ENCODE data around the gene TCN1. TPM values are rescaled to one million over a fixed set of nuclear protein-coding genes. Genes with fewer than 3 reads are reported as not detected.

TCN1 gene
- polyA plus RNA-seq, 3 donors = not detected

GRCh38 chr11:59883597-59883996, 17.3 kb upstream of the TCN1 start:
- Histone ChIP-seq H3K4me1 (ENCODE audit: control insufficient read depth in 1 of 2, insufficient read depth in 2 of 2, low read length in 2 of 2) (no peaks in the 10 kb centered on the region), H3K9me3 (replicated peaks in 1 of 2; ENCODE audit: control insufficient read depth in 1 of 2, insufficient read depth in 1 of 2, low read length in 2 of 2) (peaks cover 0 to 7% of the 10 kb centered on the region in 2 donors), H3K27me3 (ENCODE audit: control insufficient read depth in 2 of 2, insufficient read depth in 2 of 2, low read length in 2 of 2) (no peaks in the 10 kb centered on the region), H3K27ac (ENCODE audit: low read depth in 1 of 2, low read length in 2 of 2) (no peak overlapping the region), H4K20me1 (ENCODE audit: insufficient read depth, low read length) (no peaks in the 10 kb centered on the region), H2AFZ (ENCODE audit: insufficient read depth, low read depth, low read length, poor library complexity, severe bottlenecking) (no peak overlapping the region), H3K36me3 (replicated peaks in 1 of 2; ENCODE audit: control insufficient read depth in 1 of 2, insufficient read depth in 2 of 2, low read length in 2 of 2) (no peaks in the 10 kb centered on the region), H3K4me3 (replicated peaks in 1 of 3; ENCODE audit: low read depth in 2 of 3, low read length in 3 of 3) (no peak overlapping the region), H3K9ac (ENCODE audit: insufficient read depth, low read length, poor library complexity, severe bottlenecking) (no peak overlapping the region), H3K79me2 (ENCODE audit: insufficient read depth, low read length) (no peaks in the 10 kb centered on the region), H3K4me2 (replicated peaks; ENCODE audit: extremely low read depth, low read length, poor library complexity, severe bottlenecking) (no peak overlapping the region)
- Mint-ChIP-seq H3K4me1 (no peaks in the 10 kb centered on the region), H3K27me3 (ENCODE audit: low read depth in 3 of 3) (no peaks in the 10 kb centered on the region), H3K27ac (no peak overlapping the region), H3K4me3 (no peak overlapping the region), H3K36me3 (no peaks in the 10 kb centered on the region), H3K9me3 (peaks cover 8 to 22% (median 16%) of the 10 kb centered on the region in 7 donors)
- no peak for TF ChIP-seq CTCF (IDR thresholded peaks at IDR 0.05)
- WGBS (ENCODE audit: insufficient coverage) = no CpG with 5 or more reads among the region's 1 CpG
- intact Hi-C loops (cut with micrococcal nuclease) = no loop called here
- DNase-seq = no peak

GRCh38 chr11:59879567-59879966, 13.3 kb upstream of the TCN1 start:
- Histone ChIP-seq H2AFZ (ENCODE audit: insufficient read depth, low read depth, low read length, poor library complexity, severe bottlenecking) (no peak overlapping the region), H3K79me2 (ENCODE audit: insufficient read depth, low read length) (no peaks in the 10 kb centered on the region), H3K9ac (ENCODE audit: insufficient read depth, low read length, poor library complexity, severe bottlenecking) (no peak overlapping the region), H3K9me3 (replicated peaks in 1 of 2; ENCODE audit: control insufficient read depth in 1 of 2, insufficient read depth in 1 of 2, low read length in 2 of 2) (no peaks in the 10 kb centered on the region), H4K20me1 (ENCODE audit: insufficient read depth, low read length) (no peaks in the 10 kb centered on the region), H3K27me3 (ENCODE audit: control insufficient read depth in 2 of 2, insufficient read depth in 2 of 2, low read length in 2 of 2) (no peaks in the 10 kb centered on the region), H3K36me3 (replicated peaks in 1 of 2; ENCODE audit: control insufficient read depth in 1 of 2, insufficient read depth in 2 of 2, low read length in 2 of 2) (no peaks in the 10 kb centered on the region), H3K4me2 (replicated peaks; ENCODE audit: extremely low read depth, low read length, poor library complexity, severe bottlenecking) (no peak overlapping the region), H3K4me1 (ENCODE audit: control insufficient read depth in 1 of 2, insufficient read depth in 2 of 2, low read length in 2 of 2) (no peaks in the 10 kb centered on the region), H3K27ac (ENCODE audit: low read depth in 1 of 2, low read length in 2 of 2) (no peak overlapping the region), H3K4me3 (replicated peaks in 1 of 3; ENCODE audit: low read depth in 2 of 3, low read length in 3 of 3) (no peak overlapping the region)
- Mint-ChIP-seq H3K4me3 (no peak overlapping the region), H3K27ac (no peak overlapping the region), H3K27me3 (ENCODE audit: low read depth in 3 of 3) (no peaks in the 10 kb centered on the region), H3K36me3 (no peaks in the 10 kb centered on the region), H3K9me3 (no peaks in the 10 kb centered on the region), H3K4me1 (no peaks in the 10 kb centered on the region)
- intact Hi-C loops (cut with micrococcal nuclease) = no loop called here
- no peak for TF ChIP-seq CTCF (IDR thresholded peaks at IDR 0.05)
- WGBS (ENCODE audit: insufficient coverage) = no CpG with 5 or more reads among the region's 1 CpG
- no peak for DNase-seq

Data from CD14-positive monocyte (primary cell).